Loucy (cell line): ENCODE results near the gene TPRA1.

Experiments used
- EZH2phosphoT487 ChIP-seq: fragments of 200-600 bp; IDR thresholded peaks from 2 replicates; pipeline ENCODE4 v1.6.1; 2018; ENCODE audit warnings: antibody characterized with exemption, mild to moderate bottlenecking, moderate library complexity, borderline replicate concordance
- TF ChIP-seq, protein P1 (sequence below): fragments of 200-600 bp; sonication (generic); conservative IDR thresholded peaks from 2 replicates; pipeline ENCODE4 v1.5.1; 2014; ENCODE audit warnings: mild to moderate bottlenecking, antibody characterized with exemption, low read length

DNA sequence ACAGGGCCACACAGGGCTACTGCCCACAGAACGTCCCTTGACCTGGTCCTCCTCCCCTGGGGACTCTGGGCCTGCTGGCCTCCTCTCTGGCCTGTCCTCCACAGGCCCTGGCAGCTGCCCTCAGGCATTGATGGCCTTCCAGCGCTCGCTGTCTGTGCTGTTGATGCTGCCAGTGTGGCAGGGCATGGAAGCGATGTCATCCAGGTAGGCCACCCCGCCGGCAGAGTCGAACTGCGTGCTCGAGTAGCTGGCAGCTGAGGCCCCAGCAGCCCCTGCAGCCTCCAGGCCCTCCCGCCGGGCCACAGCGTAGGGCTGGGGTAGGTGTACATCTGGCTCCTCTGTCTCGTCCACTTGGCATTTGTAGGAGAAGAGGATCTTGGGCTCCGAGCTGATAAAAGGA lies 17.1 kb downstream of the TPRA1 start:
- TF ChIP-seq, protein P1, sequence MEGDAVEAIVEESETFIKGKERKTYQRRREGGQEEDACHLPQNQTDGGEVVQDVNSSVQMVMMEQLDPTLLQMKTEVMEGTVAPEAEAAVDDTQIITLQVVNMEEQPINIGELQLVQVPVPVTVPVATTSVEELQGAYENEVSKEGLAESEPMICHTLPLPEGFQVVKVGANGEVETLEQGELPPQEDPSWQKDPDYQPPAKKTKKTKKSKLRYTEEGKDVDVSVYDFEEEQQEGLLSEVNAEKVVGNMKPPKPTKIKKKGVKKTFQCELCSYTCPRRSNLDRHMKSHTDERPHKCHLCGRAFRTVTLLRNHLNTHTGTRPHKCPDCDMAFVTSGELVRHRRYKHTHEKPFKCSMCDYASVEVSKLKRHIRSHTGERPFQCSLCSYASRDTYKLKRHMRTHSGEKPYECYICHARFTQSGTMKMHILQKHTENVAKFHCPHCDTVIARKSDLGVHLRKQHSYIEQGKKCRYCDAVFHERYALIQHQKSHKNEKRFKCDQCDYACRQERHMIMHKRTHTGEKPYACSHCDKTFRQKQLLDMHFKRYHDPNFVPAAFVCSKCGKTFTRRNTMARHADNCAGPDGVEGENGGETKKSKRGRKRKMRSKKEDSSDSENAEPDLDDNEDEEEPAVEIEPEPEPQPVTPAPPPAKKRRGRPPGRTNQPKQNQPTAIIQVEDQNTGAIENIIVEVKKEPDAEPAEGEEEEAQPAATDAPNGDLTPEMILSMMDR: no peak
- no peak for TF ChIP-seq EZH2phosphoT487
